BE2C (cell line): ENCODE results near the gene SV2C.

ENCODE experiments used
- DNase-seq: peaks from one replicate; pipeline ENCODE4 v3.0.0-alpha.2; 2020
- H3K27me3 ChIP-seq: fragments of 250-450 bp; sonication (Bioruptor Pico); 2 replicates; pipeline ENCODE4 v1.5.1; 2020; ENCODE audit warnings: mild to moderate bottlenecking
- H3K36me3 ChIP-seq: fragments of 250-450 bp; sonication (Bioruptor Pico); 2 replicates; pipeline ENCODE4 v1.5.1; 2020; ENCODE audit warnings: mild to moderate bottlenecking
- H3K4me1 ChIP-seq: fragments of 250-450 bp; sonication (Bioruptor Pico); 2 replicates; pipeline ENCODE4 v1.5.1; 2020
- H3K4me3 ChIP-seq: 2 replicates; pipeline ENCODE4 v1.5.1; 2011; ENCODE audit warnings: low read depth, low read length
- H3K9me3 ChIP-seq: fragments of 250-450 bp; sonication (Bioruptor Pico); 2 replicates; pipeline ENCODE4 v1.5.1; 2020
- TF ChIP-seq, protein P1 (sequence below): IDR thresholded peaks from 2 replicates; pipeline ENCODE4 v1.5.1; 2012; ENCODE audit warnings: mild to moderate bottlenecking, low read depth, low read length

The SV2C gene

DNA sequence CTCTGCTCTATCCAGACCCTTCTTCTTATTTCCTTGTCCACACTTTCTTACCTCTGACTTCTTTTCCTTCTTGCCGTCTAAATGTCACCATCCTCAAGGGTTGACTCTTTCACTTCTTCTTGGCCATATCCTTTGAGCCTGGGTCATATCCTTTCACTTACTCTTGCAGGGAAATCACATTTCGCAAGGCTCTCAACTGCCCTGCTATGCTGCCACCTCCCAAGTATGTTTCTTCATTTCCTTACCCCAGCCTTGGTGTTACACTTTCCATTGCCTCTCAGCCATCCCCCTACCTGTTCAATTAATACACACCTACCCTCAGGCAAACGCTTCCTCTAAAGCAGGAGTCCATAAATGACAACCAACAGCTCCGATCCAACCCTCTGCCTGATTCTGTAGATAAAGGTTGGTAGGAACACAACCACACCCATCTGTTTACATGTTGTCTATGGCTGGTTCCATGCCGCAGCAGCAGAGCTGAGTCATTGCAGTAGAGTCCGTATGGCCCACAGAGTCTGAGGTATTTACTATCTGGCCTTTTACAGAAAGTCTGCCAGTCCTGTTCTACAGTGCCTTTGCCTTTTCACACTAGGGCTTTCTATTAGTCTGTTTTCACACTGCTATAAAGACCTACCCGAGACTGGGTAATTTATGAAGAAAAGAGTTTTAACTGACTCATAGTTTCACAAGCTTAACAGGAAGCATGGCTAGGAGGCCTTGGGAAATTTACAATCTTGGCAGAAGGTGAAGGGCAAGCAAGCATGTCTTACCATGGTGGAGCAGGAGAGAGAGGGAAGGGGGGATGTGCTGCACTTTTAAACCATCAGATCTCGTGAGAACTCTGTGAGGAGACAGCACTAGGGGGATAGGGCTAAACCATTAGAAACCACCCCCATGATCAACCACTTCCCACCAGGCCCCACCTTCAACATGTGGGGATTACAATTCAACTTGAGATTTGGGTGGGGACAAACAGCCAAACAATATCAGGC is 97.9 kb downstream of the SV2C start:
- Histone ChIP-seq H3K4me1 (no peaks in the 10 kb centered on the region), H3K27me3 (peaks cover 6% of the 10 kb centered on the region; the same call in 1 of the 2 replicates), H3K9me3 (no peaks in the 10 kb centered on the region), H3K4me3 (no peak overlapping the region), H3K36me3 (no peaks in the 10 kb centered on the region)
- DNase-seq = no peak
- TF ChIP-seq, protein P1, sequence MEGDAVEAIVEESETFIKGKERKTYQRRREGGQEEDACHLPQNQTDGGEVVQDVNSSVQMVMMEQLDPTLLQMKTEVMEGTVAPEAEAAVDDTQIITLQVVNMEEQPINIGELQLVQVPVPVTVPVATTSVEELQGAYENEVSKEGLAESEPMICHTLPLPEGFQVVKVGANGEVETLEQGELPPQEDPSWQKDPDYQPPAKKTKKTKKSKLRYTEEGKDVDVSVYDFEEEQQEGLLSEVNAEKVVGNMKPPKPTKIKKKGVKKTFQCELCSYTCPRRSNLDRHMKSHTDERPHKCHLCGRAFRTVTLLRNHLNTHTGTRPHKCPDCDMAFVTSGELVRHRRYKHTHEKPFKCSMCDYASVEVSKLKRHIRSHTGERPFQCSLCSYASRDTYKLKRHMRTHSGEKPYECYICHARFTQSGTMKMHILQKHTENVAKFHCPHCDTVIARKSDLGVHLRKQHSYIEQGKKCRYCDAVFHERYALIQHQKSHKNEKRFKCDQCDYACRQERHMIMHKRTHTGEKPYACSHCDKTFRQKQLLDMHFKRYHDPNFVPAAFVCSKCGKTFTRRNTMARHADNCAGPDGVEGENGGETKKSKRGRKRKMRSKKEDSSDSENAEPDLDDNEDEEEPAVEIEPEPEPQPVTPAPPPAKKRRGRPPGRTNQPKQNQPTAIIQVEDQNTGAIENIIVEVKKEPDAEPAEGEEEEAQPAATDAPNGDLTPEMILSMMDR = no peak

DNA sequence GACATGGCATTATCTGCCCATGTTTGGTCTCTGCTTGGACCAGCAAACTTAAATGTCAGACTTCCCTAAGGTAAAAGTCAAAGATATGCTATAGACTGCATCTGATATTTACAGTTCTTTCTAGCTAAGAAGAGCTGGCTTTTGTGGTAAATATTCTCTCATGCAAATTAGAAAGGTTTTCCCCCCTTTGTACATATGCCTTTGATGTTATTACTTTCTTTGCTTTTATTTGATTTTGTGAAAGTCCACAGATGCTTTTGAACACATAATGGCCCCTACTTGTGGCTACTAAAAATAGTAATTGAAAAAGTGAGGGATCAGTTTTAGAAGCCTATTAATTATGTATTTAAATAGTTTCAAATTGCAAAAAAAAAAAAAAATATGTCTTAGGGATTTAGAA is 104.2 kb downstream of the SV2C start:
- H3K9me3 ChIP-seq = no peaks in the 10 kb centered on the region
- TF ChIP-seq, protein P1 = no peak
- DNase-seq = no peak
- no peaks in the 10 kb centered on the region for H3K27me3 ChIP-seq
- no peaks in the 10 kb centered on the region for H3K4me1 ChIP-seq
- no peak overlapping the region for H3K4me3 ChIP-seq
- no peaks in the 10 kb centered on the region for H3K36me3 ChIP-seq

DNA sequence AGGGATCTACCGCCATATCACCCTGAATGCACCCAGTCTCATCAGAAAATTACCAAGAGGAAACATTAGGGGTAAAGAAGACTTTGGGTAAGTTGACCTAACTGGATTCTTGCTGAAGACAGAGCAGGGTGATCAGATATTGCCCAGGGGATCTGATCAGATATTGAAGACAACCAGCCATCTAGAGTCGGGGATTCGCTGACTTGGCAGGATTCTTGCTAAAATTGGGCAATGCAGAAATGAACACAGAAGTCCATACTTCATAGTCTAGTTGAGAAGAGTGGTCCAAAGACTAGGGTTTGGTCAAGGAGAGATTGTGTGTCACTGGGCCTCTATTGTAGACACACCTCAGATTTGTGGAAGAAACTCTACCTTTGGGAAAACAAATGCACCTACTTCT is 107.2 kb downstream of the SV2C start:
- Histone ChIP-seq H3K9me3 (no peaks in the 10 kb centered on the region), H3K4me3 (no peak overlapping the region), H3K36me3 (no peaks in the 10 kb centered on the region), H3K27me3 (no peaks in the 10 kb centered on the region), H3K4me1 (no peaks in the 10 kb centered on the region)
- TF ChIP-seq, protein P1 = no peak
- DNase-seq = no peak

DNA sequence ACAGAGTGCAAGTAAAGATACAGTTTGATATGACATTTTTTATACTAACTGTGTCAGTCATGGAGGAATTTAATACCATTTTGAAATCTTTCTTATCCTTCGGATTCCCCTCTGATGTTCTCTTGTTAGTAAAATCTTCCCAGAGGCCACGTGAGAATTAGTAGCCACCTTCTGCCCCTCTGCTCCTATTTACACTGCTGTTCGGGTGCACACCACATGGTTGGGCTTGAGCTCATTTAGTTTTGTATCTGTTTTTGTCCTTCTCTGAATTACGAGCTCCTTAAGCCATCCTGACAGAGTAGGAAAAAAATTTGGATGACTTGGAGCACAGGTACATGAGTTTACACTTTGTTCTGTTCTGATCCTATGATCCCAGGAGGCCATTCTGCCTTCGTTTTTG is 109.7 kb downstream of the SV2C start:
- DNase-seq = no peak
- no peaks in the 10 kb centered on the region for H3K9me3 ChIP-seq
- H3K36me3 ChIP-seq = no peaks in the 10 kb centered on the region
- H3K4me3 ChIP-seq = no peak overlapping the region
- no peaks in the 10 kb centered on the region for H3K27me3 ChIP-seq
- TF ChIP-seq, protein P1 = no peak
- H3K4me1 ChIP-seq = no peaks in the 10 kb centered on the region

DNA sequence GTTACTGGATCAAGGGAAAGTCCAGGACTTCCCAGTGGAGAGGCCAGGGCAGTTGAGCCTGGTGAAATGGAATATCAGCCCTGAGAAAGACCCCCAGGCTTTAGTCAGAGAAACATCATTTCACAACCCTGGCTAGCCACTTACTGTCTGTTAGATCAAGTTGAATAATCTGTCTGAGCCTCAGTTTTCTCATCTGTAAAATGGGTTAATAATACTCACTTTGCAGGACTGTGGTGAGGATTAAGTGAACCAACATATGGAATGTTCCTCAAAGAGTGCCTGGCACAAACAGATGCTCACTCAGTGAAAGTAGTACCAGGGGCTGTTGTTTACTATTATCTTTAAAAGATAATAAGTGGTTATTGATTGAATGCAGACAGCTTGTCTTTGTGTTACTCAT is 110.5 kb downstream of the SV2C start:
- Histone ChIP-seq H3K36me3 (no peaks in the 10 kb centered on the region), H3K9me3 (no peaks in the 10 kb centered on the region), H3K4me1 (no peaks in the 10 kb centered on the region), H3K27me3 (no peaks in the 10 kb centered on the region), H3K4me3 (no peak overlapping the region)
- no peak for DNase-seq
- TF ChIP-seq, protein P1 = no peak

DNA sequence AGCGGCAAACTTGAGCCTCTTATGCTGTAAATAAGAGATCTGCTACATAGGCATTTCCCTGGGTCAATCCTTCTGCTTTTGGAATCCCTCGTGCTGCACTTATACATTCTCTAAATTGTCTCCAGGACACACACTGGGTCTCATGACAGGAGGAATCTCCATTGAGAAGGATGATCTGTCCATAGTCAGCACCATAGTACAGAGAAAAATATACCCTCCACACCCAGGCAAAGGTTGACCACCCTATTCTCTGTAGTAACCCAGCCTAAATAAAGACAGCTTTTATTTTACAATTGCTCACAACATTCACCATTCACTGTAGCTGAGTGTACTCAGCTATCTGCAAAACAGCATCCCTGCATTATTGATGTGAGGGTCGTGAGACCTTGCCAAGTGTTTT is 111.2 kb downstream of the SV2C start:
- H3K36me3 ChIP-seq = no peaks in the 10 kb centered on the region
- DNase-seq = no peak
- H3K4me1 ChIP-seq = no peaks in the 10 kb centered on the region
- no peaks in the 10 kb centered on the region for H3K9me3 ChIP-seq
- H3K4me3 ChIP-seq = no peak overlapping the region
- TF ChIP-seq, protein P1 = no peak
- H3K27me3 ChIP-seq = no peaks in the 10 kb centered on the region
